Kidney (tissue), 14 donors: ENCODE measurements around the gene ACTL6B. TPM values are rescaled to one million over a fixed set of nuclear protein-coding genes. Genes with fewer than 3 reads are reported as not detected.
A peak's percentile ranks its signal among the peaks of the same experiment; 100 is the strongest.

ENCODE experiments used
- DNase-seq, 5 donors: peaks; one replicate each; pipeline ENCODE4 v3.0.0-alpha.2; 2013 to 2020
- FAIRE-seq: peaks from 2 replicates; lab custom pipeline; 2012; peaks lifted over from hg19 to GRCh38; lab: Jason Lieb, UNC
- H3K27ac ChIP-seq, 2 donors: one replicate each; pipeline ENCODE4 v1.7.0; 2013; ENCODE audit warnings: low read depth in 2 of 2, low read length in 2 of 2, inconsistent platforms in 1 of 2
- H3K27me3 ChIP-seq: one replicate; pipeline ENCODE4 v1.7.1; 2013; ENCODE audit warnings: low read length, inconsistent platforms; ENCODE audit not compliant: control insufficient read depth, insufficient read depth
- H3K36me3 ChIP-seq, 3 donors: one replicate each; pipeline versions ENCODE4 v1.7.0 to v1.7.1; 2013; ENCODE audit warnings: low read length in 3 of 3, control low read depth in 1 of 3, inconsistent platforms in 1 of 3; ENCODE audit not compliant: insufficient read depth in 3 of 3, control insufficient read depth in 2 of 3
- H3K4me1 ChIP-seq, 3 donors: one replicate each; pipeline versions ENCODE4 v1.7.0 to v1.7.1; 2013; ENCODE audit warnings: low read length in 3 of 3, inconsistent platforms in 1 of 3, low read depth in 1 of 3; ENCODE audit not compliant: control insufficient read depth in 2 of 3, insufficient read depth in 2 of 3
- H3K4me3 ChIP-seq, 3 donors: one replicate each; pipeline versions ENCODE4 v1.7.0 to v1.8.1; 2013; ENCODE audit warnings: low read length in 3 of 3, control low read depth in 1 of 3, inconsistent platforms in 1 of 3
- H3K9ac ChIP-seq, 3 donors: one replicate each; pipeline versions ENCODE4 v1.7.0 to v1.7.1; 2013; ENCODE audit warnings: low read length in 3 of 3, control low read depth in 1 of 3, inconsistent platforms in 1 of 3
- H3K9me3 ChIP-seq, 3 donors: one replicate each; pipeline versions ENCODE4 v1.7.0 to v1.7.1; 2013; ENCODE audit warnings: low read length in 3 of 3, control low read depth in 1 of 3, inconsistent platforms in 1 of 3; ENCODE audit not compliant: control insufficient read depth in 2 of 3, insufficient read depth in 1 of 3
- intact Hi-C: fragments of 100-400 bp; cut with DNase I; formaldehyde crosslinking; loops from one replicate; pipeline ENCODE4 v1.11.1; 2022
- polyA plus RNA-seq: library from polyadenylated mRNA; stranded (reverse); fragments of 350-450 nt; fragmentation: Illumina TruSeq; extraction: RNeasy Lipid Tissue Mini Kit (QIAGEN cat#74804); gene quantifications from one replicate; pipeline ENCODE4 v1.2.3, GENCODE V29; 2014; ENCODE audit warnings: low read depth, low replicate concordance; ENCODE audit not compliant: insufficient read depth
- total RNA-seq: library from RNA; stranded (reverse); fragmentation: NEBNext Ultra II Directional; extraction: Animal tissue kit (Norgen Biotek cat#: 25700); gene quantifications from one replicate; pipeline ENCODE4 v1.2.1, GENCODE V29; 2021
- TF ChIP-seq, protein P1 (sequence below): IDR thresholded peaks from 3 replicates; pipeline ENCODE4 v1.5.1; 2012; ENCODE audit warnings: mild to moderate bottlenecking, moderate library complexity, borderline replicate concordance; ENCODE audit not compliant: insufficient read depth; ENCODE audit errors: extremely low read depth
- donor health status: control.
- donor health status: control.
- donor health status: control.
- donor health status: control.
- donor health status: control.
- donor health status: DM: yes; HTN: yes; CAD: no.
- donor health status: Normal renal cell carcinoma (clear cell type).

Gene ACTL6B
- total and polyA plus RNA-seq, 2 donors from 2014 or later: not detected

DNA sequence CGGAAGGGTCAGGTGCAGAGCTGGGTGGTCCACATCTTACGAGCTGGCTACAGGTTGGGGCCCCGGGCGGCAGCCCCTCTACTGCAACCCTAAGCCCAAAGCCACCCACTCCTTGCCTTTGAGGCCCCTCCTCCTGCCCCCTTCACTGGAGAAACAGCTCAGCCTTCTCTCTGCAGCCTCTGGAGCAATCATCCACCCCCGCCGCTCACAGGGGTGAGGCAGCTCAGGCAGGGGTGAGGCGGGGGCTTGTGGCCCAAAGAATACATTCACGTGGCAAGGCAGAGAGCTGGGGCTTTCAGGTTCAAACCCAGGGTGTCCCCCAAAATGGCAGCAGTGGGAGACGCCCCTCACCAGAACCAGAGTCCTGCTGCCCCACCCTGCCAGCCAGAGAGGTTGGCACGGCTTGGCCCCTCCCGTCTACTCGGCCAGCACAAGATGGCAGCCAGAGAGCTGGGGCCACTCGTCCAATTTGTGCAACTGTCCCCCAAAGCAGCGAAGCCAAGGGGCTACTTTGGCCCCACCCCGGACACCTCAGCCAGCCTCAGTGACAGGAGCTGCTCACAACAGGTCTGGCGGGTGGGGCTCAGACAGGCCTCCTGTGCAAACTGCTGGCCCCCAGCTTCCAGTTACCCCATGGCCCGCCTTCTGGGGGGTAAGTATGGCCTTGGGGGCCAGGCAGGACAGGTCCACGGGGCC, 24.5 kb upstream of the ACTL6B start:
- H3K27me3 ChIP-seq: no peaks in the 10 kb centered on the region
- DNase-seq (peak in 2 of 5 donors; percentile 63 to 81), FAIRE-seq (no peak)
- H3K9me3 ChIP-seq: no peaks in the 10 kb centered on the region
- TF ChIP-seq, protein P1, sequence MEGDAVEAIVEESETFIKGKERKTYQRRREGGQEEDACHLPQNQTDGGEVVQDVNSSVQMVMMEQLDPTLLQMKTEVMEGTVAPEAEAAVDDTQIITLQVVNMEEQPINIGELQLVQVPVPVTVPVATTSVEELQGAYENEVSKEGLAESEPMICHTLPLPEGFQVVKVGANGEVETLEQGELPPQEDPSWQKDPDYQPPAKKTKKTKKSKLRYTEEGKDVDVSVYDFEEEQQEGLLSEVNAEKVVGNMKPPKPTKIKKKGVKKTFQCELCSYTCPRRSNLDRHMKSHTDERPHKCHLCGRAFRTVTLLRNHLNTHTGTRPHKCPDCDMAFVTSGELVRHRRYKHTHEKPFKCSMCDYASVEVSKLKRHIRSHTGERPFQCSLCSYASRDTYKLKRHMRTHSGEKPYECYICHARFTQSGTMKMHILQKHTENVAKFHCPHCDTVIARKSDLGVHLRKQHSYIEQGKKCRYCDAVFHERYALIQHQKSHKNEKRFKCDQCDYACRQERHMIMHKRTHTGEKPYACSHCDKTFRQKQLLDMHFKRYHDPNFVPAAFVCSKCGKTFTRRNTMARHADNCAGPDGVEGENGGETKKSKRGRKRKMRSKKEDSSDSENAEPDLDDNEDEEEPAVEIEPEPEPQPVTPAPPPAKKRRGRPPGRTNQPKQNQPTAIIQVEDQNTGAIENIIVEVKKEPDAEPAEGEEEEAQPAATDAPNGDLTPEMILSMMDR: no peak
- no peak overlapping the region for H3K4me3 ChIP-seq
- peaks cover 2 to 32% (median 25%) of the 10 kb centered on the region in 3 donors for H3K36me3 ChIP-seq
- no peak overlapping the region for H3K9ac ChIP-seq
- intact Hi-C loops: loop anchor here (10.0 kb wide), 2 partner anchors 106 to 216 kb away; partner anchors contain the start of genes SAP25 and SPACDR
- H3K4me1 ChIP-seq: peaks cover 0 to 3% (median 0%) of the 10 kb centered on the region in 3 donors
- H3K27ac ChIP-seq: no peak overlapping the region

DNA sequence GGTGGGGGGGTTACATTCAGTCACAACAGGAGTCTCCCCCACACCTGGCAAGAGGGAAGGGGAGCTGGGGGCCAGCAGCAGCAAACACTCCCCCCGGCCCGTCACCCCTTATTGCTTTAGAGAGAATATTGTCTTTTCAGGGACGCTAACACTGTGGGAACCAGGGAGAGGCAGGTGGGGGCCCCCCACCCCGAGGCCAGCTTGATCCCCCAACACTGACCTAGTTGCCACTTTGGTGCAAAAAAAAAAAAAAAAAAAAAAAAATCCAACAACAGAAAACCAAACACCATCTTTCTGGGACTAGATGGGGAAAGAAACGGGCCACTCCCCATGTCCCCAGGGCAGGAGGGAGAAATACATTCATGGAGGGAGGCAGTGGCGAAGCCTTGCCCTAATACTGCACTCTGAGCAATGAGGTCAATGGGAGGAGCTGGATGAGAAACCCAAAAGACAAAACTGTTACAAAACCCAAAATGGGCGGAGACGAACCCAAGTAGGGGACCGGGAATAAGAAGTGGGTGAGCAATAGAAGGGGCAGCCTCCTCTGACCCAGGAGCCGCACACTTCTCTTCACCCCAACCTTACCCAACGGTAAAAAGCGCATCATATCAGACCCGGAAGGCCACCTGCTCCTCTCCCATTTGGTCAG, 23.8 kb upstream of the ACTL6B start:
- TF ChIP-seq, protein P1: no peak
- no peaks in the 10 kb centered on the region for H3K9me3 ChIP-seq
- DNase-seq (peak in 2 of 5 donors; percentile 45 to 54), FAIRE-seq (no peak)
- H3K4me3 ChIP-seq: no peak overlapping the region
- no peak overlapping the region for H3K27ac ChIP-seq
- intact Hi-C loops: loop anchor here (10.0 kb wide), 2 partner anchors 105 to 215 kb away; partner anchors contain the start of genes SAP25 and SPACDR
- no peaks in the 10 kb centered on the region for H3K27me3 ChIP-seq
- H3K9ac ChIP-seq: no peak overlapping the region
- peaks cover 0 to 3% (median 0%) of the 10 kb centered on the region in 3 donors for H3K4me1 ChIP-seq
- peaks cover 0 to 26% (median 18%) of the 10 kb centered on the region in 3 donors for H3K36me3 ChIP-seq

DNA sequence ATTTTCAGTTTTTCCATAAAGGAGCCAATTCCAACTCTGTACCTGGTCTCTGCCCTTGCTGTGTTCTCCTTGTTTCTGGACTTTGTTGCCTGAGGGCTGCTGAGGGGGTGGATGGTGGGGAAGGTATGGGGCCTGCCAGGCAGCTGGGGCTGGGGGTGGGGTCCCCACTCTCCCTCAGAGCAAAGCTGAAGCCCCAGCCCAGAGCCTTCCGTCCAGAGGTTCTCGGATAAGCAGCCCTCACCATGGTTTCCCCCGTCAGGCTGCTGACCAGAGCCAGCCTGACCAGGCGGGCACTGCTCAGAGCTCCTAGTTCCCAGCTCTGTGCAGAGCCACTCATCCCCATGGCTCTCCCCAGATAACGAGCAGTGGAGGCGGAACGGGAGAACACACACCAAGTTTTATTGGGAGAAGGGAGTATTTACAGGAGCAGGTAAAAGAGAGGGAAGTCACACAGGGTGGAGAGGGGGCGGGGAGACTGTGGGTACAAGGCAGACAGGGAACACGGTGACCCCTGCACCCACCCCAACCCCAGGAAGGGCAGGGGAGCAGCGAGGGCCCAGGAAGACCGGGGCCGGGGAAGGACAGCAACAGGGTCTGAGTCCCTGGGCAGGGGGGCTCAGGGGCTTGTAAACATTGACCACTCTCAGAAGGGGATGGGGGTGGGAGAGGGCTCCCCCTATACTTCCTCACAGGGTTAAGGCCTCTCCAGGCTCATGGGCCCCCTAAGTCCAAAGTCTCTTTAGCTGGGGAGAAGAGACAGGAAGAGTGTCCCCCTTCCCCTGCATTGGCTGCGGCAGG, 23.1 kb upstream of the ACTL6B start:
- peak in 2 of 5 donors; percentile 54 to 75 for DNase-seq
- intact Hi-C loops: no loop called here
- Histone ChIP-seq H3K9me3 (no peaks in the 10 kb centered on the region), H3K27me3 (no peaks in the 10 kb centered on the region), H3K27ac (no peak overlapping the region), H3K9ac (no peak overlapping the region), H3K36me3 (peaks cover 0 to 24% (median 14%) of the 10 kb centered on the region in 3 donors), H3K4me3 (no peak overlapping the region), H3K4me1 (peaks cover 0 to 3% (median 0%) of the 10 kb centered on the region in 3 donors)
- FAIRE-seq: no peak
- TF ChIP-seq, protein P1: no peak
